Adrenal gland (tissue), 12 donors: ENCODE results near the gene FLVCR2. TPM values are rescaled to one million over a fixed set of nuclear protein-coding genes. Genes with fewer than 3 reads are reported as not detected.

Source experiments
- DNase-seq, 7 donors: peaks; one replicate each; pipeline ENCODE4 v3.0.0-alpha.2; 2019 to 2020
- H3K27ac ChIP-seq, 5 donors: fragments of 200-600 bp; sonication (generic) in 4 of 5; 1 replicate in 3 of 5; 2 replicates in 2 of 5; pipeline versions ENCODE4 v1.5.1 to v1.8.0; 2016 to 2020; ENCODE audit warnings: mild to moderate bottlenecking in 1 of 5
- H3K27me3 ChIP-seq: fragments of 200-600 bp; 2 replicates; pipeline ENCODE4 v1.8.0; 2021
- H3K36me3 ChIP-seq, 2 donors: fragments of 200-600 bp; replicated peaks in 1 of 2; 1 replicate in 1 of 2; 2 replicates in 1 of 2; pipeline versions ENCODE4 v1.5.1 to v1.8.0; 2018 to 2022
- H3K4me1 ChIP-seq, 2 donors: fragments of 200-600 bp; replicated peaks in 1 of 2; 1 replicate in 1 of 2; 2 replicates in 1 of 2; pipeline versions ENCODE4 v1.5.1 to v1.8.0; 2018 to 2021
- H3K4me3 ChIP-seq, 4 donors: fragments of 200-600 bp; sonication (generic) in 3 of 4; one replicate each; pipeline ENCODE4 v1.5.1; 2016 to 2018
- H3K9me3 ChIP-seq, 3 donors: fragments of 200-600 bp; sonication (generic) in 1 of 3; replicated peaks in 1 of 3; 1 replicate in 2 of 3; 2 replicates in 1 of 3; pipeline versions ENCODE4 v1.5.1 to v1.8.0; 2016 to 2021
- POLR2A ChIP-seq, 2 donors: fragments of 450-650 bp; IDR thresholded peaks; one replicate each; pipeline ENCODE4 v1.6.1; 2017; ENCODE audit warnings: antibody characterized with exemption in 2 of 2, mild to moderate bottlenecking in 2 of 2, moderate library complexity in 1 of 2
- WGBS, 4 donors: extraction: QIAGEN DNeasy Blood & Tissue Kit in 2 of 4; methylation state at CpG; one replicate each; pipeline versions ENCODE4 v1.1.5 to v1.1.7; 2013 to 2017; 5-methylcytosine and 5-hydroxymethylcytosine counted together
- intact Hi-C, 2 donors: fragments of 100-400 bp; cut with DNase I; formaldehyde crosslinking; loops; one replicate each; pipeline versions ENCODE4 v1.14.1 to v1.15.0; 2022 to 2023
- polyA plus RNA-seq, 3 donors: library from polyadenylated mRNA; stranded (reverse); fragments of 200-250 nt in 2 of 3; fragments of 350-450 nt in 1 of 3; fragmentation: Illumina TruSeq in 1 of 3; extraction: RNeasy Lipid Tissue Mini Kit (QIAGEN cat#74804) in 1 of 3; gene quantifications; one replicate each; pipeline ENCODE4 v1.2.3, GENCODE V29; 2013 to 2014
- total RNA-seq, 9 donors: library from RNA; depleted of rRNA in 4 of 9; stranded (reverse); fragments of >200 nt in 4 of 9; fragments of 120-200 nt in 1 of 9; fragmentation: NEBNext Ultra II Directional in 1 of 9; extraction: Animal tissue kit (Norgen Biotek cat#: 25700) in 1 of 9; gene quantifications; one replicate each; pipeline versions ENCODE4 v1.1.0 to v1.2.4, GENCODE V29; 2013 to 2023
- TF ChIP-seq, protein P1 (sequence below), 6 experiments: fragments of 450-650 bp in 4 of 6; fragments of 200-600 bp in 2 of 6; sonication (generic) in 1 of 6; IDR thresholded peaks; 1 replicate in 5 of 6; 2 replicates in 1 of 6; pipeline versions ENCODE4 v1.5.1 to v1.8.0; 2016 to 2021; ENCODE audit warnings: antibody characterized with exemption in 6 of 6, mild to moderate bottlenecking in 2 of 6, moderate library complexity in 1 of 6
- donor health status: healthy with polysubstance abuse.
- donor health status: Bipolar disorder and iron deficiency.
- donor health status: DM: yes; HTN: yes; CAD: no.
- donor health status: DM: no; HTN: no; CAD: no.
- donor health status: DM: no; HTN: no; CAD: no.
- donor health status: DM: yes; HTN: yes; CAD: no.

The FLVCR2 gene
- total and polyA plus RNA-seq, 12 donors: 8.8 to 428 (median 25.4) TPM

DNA sequence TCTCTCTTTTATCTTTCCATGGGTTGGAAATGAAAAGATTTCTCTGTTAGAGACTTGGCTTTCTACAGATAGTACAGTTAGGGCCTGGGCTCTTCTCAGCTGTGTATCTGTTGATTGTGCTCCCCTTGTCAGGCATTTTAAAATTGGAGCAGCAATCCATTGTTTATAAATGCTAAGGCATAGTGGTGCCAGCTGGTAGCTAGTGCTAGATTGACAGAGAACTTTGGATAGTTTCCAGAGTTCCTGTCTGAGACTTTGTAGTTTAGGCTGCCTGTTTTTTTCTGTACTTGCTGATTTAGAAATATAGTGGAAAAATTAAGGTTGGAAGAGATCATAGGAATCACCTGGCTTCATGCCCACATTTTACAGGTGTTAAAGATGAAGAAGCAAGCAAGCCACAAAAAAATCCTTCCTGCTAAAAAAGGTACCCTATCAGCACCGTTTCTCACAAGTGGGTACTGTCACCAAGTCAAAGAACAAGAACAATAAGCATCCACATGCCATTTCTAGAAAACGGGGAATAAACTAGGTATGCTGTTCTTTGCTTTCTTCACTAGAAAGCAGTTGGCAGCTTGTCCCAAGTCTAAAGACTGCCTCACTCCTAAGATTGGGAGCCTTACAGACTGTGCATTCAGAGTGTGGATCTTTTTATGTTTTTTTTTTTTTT lies 88.8 kb downstream of the FLVCR2 start:
- peaks cover 0 to 12% of the 10 kb centered on the region in 2 donors for H3K36me3 ChIP-seq
- no peaks in the 10 kb centered on the region for H3K27me3 ChIP-seq
- no peak overlapping the region for H3K4me3 ChIP-seq
- no peaks in the 10 kb centered on the region for H3K9me3 ChIP-seq
- intact Hi-C loops: no loop called here
- peaks cover 0 to under 1% of the 10 kb centered on the region in 2 donors for H3K4me1 ChIP-seq
- DNase-seq: no peak
- TF ChIP-seq POLR2A (IDR thresholded peaks at IDR 0.05): no peak
- TF ChIP-seq, protein P1, sequence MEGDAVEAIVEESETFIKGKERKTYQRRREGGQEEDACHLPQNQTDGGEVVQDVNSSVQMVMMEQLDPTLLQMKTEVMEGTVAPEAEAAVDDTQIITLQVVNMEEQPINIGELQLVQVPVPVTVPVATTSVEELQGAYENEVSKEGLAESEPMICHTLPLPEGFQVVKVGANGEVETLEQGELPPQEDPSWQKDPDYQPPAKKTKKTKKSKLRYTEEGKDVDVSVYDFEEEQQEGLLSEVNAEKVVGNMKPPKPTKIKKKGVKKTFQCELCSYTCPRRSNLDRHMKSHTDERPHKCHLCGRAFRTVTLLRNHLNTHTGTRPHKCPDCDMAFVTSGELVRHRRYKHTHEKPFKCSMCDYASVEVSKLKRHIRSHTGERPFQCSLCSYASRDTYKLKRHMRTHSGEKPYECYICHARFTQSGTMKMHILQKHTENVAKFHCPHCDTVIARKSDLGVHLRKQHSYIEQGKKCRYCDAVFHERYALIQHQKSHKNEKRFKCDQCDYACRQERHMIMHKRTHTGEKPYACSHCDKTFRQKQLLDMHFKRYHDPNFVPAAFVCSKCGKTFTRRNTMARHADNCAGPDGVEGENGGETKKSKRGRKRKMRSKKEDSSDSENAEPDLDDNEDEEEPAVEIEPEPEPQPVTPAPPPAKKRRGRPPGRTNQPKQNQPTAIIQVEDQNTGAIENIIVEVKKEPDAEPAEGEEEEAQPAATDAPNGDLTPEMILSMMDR (IDR thresholded peaks at IDR 0.05): no peak
- 82 to 93% (median 88%) methylated on average over 2 of the region's 2 CpGs for WGBS, 4 donors
- H3K27ac ChIP-seq: no peak overlapping the region

DNA sequence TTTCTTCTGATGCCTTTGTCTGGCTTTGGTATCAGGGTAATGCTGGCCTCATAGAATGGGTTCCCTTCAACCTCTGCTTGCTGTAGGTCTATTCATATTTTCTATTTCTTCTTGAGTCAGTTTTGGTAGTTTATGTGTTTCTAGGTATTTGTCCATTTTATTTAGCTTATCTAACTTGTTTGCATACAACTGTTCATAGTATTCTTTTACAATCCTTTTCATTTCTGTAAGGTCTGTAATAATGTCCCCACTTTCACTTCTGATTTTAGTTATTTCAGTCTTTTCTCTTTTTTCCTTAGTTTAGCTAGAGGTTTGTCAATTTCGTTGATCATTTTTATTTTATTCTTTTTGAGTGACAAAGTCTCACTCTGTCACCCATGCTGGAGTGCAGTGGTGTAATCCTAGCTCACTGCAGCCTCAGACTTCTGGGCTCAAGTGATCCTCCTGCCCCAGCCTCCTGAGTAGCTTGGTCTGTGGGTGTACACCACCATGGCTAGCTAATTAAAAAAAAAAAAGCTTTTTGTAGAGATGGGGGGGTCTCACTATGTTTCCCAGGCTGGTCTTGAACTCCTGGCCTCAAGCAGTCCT lies 94.3 kb downstream of the FLVCR2 start:
- H3K36me3 ChIP-seq: peaks cover 0 to 16% of the 10 kb centered on the region in 2 donors
- no peaks in the 10 kb centered on the region for H3K9me3 ChIP-seq
- no peaks in the 10 kb centered on the region for H3K4me1 ChIP-seq
- no peak overlapping the region for H3K4me3 ChIP-seq
- no peaks in the 10 kb centered on the region for H3K27me3 ChIP-seq
- 82 to 93% (median 89%) methylated on average over 1 of the region's 1 CpG for WGBS, 4 donors
- TF ChIP-seq POLR2A (IDR thresholded peaks at IDR 0.05): no peak
- TF ChIP-seq, protein P1 (IDR thresholded peaks at IDR 0.05): no peak
- no peak overlapping the region for H3K27ac ChIP-seq
- intact Hi-C loops: no loop called here
- no peak for DNase-seq

DNA sequence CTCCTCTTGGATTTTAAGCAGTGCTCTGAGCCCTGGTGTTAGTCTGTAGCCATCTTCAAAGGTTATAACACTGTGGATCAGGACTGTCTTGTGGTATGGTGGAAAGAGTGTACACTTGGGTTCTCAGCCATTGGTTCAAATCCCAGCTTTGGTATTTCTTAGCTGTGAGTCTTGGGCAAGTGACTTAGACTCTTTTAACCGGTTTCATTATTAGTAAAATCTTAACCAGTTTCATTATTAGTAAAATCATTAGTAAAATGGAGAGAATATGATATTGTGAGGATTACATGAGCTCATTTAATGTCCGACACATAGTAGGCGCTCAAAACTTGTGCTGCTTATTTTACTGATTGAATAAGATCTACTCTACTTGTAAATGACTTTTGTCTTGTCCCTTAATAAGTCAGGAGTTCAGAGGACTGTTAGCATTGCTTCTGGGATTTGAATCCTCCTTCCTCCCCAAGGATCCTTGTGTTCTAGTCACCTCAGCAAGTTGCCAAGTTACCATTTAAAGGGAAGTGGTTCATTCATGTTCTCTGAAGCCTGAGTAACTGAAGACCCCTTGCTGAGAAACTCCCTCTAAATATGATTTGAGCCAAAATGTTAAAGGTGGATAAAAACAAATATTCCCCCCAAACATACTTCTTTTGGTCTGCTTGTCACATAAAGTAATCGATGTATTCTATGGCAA lies 95.1 kb downstream of the FLVCR2 start:
- intact Hi-C loops: no loop called here
- WGBS, 4 donors: 93 to 98% (median 96%) methylated on average over 4 of the region's 4 CpGs

More for the DNA sequence above, 95.1 kb downstream of the FLVCR2 start:
- no peaks in the 10 kb centered on the region for H3K4me1 ChIP-seq
- H3K9me3 ChIP-seq: no peaks in the 10 kb centered on the region
- no peak for DNase-seq
- peaks cover 0 to 16% of the 10 kb centered on the region in 2 donors for H3K36me3 ChIP-seq
- TF ChIP-seq, protein P1 (IDR thresholded peaks at IDR 0.05): no peak
- no peak for TF ChIP-seq POLR2A (IDR thresholded peaks at IDR 0.05)
- no peaks in the 10 kb centered on the region for H3K27me3 ChIP-seq
- no peak overlapping the region for H3K4me3 ChIP-seq
- no peak overlapping the region for H3K27ac ChIP-seq
